NT2/D1 (cell line): ENCODE results near the gene SEC61A2.
A peak's percentile ranks its signal among the peaks of the same experiment; 100 is the strongest.

Experiments
- DNase-seq: peaks from one replicate; pipeline ENCODE4 v3.0.0-alpha.2; 2011; ENCODE audit warnings: low read depth, low spot score
- H3K27me3 ChIP-seq: 2 replicates; pipeline ENCODE4 v1.6.0; 2011; ENCODE audit warnings: mild to moderate bottlenecking; ENCODE audit not compliant: insufficient read length, insufficient read depth
- H3K36me3 ChIP-seq: 2 replicates; pipeline ENCODE4 v1.6.1; 2011; ENCODE audit warnings: mild to moderate bottlenecking, low read length, mixed read lengths; ENCODE audit not compliant: insufficient read depth, insufficient read length
- H3K4me1 ChIP-seq: 2 replicates; pipeline ENCODE4 v1.5.1; 2011; ENCODE audit not compliant: insufficient read depth, insufficient read length
- H3K4me3 ChIP-seq: 2 replicates; pipeline ENCODE4 v1.5.1; 2011; ENCODE audit warnings: low read depth; ENCODE audit not compliant: insufficient read length
- H3K9ac ChIP-seq: 2 replicates; pipeline ENCODE4 v1.6.0; 2011; ENCODE audit warnings: low read depth; ENCODE audit not compliant: insufficient read length
- H3K9me3 ChIP-seq: 2 replicates; pipeline ENCODE4 v1.5.1; 2011; ENCODE audit warnings: mild to moderate bottlenecking, low read length; ENCODE audit not compliant: insufficient read depth
- SUZ12 ChIP-seq: IDR thresholded peaks from 2 replicates; pipeline ENCODE4 v1.6.1; 2011; ENCODE audit not compliant: insufficient read length, insufficient read depth; ENCODE audit errors: extremely low read depth
- YY1 ChIP-seq: IDR thresholded peaks from 2 replicates; pipeline ENCODE4 v1.6.1; 2011; ENCODE audit not compliant: insufficient read length, insufficient read depth
- ZNF274 ChIP-seq: IDR thresholded peaks from 2 replicates; pipeline ENCODE4 v1.6.1; 2011; ENCODE audit warnings: mild to moderate bottlenecking, low read depth, low read length

SEC61A2 gene

DNA sequence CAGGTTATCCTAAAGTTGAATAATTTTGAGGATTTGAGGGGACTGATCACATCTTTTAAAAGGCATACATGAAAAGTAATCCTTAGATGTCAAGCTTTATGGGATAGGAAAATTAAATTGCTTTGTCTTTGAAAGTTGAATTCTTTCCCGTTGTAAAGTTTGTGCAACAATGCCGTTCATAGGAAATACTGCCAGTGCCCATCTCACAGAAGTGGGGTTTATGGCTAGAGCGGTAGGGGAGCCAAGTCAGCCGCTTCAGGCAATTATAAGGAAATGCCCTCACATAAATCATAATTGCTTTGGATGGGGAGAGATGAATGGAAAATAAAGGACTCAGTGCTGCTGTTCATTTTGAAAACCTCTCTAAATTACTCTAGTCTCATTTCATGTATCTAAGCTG lies 84.6 kb downstream of the SEC61A2 start:
- Histone ChIP-seq H3K4me1 (no peaks in the 10 kb centered on the region), H3K4me3 (no peak overlapping the region), H3K9me3 (no peaks in the 10 kb centered on the region), H3K36me3 (peaks cover 84% of the 10 kb centered on the region), H3K27me3 (no peaks in the 10 kb centered on the region), H3K9ac (no peak overlapping the region)
- TF ChIP-seq ZNF274, result no peak
- no peak for TF ChIP-seq YY1
- no peak for DNase-seq

- H3K4me1 ChIP-seq, result no peaks in the 10 kb centered on the region
- H3K36me3 ChIP-seq, result peaks cover 82% of the 10 kb centered on the region
- no peak overlapping the region for H3K9ac ChIP-seq
- DNase-seq, result peak; percentile 20
- no peaks in the 10 kb centered on the region for H3K27me3 ChIP-seq
- no peak overlapping the region for H3K4me3 ChIP-seq
- no peaks in the 10 kb centered on the region for H3K9me3 ChIP-seq
- no peak for TF ChIP-seq ZNF274
- no peak for TF ChIP-seq YY1
- no peak for TF ChIP-seq SUZ12
These were observed 85.3 kb downstream of the SEC61A2 start for GRCh38 chr10:12214763-12215218.
